Panc1 (cell line): ENCODE data around the gene UBAC1.

Source experiments
- CTCF ChIP-seq: fragments of 450-650 bp; IDR thresholded peaks from 2 replicates; pipeline ENCODE4 v1.5.1; 2017; ENCODE audit warnings: mild to moderate bottlenecking
- POLR2AphosphoS5 ChIP-seq: IDR thresholded peaks from 2 replicates; pipeline ENCODE4 v1.6.1; 2012; ENCODE audit warnings: mild to moderate bottlenecking, low read depth, low read length, moderate library complexity
- REST ChIP-seq, 2 experiments: IDR thresholded peaks; 2 replicates each; pipeline ENCODE4 v1.6.1; 2011 to 2012; ENCODE audit warnings: low read depth in 2 of 2, control low read depth in 1 of 2, low read length in 1 of 2, mild to moderate bottlenecking in 1 of 2, moderate library complexity in 1 of 2; ENCODE audit not compliant: insufficient read depth in 1 of 2
- SIN3A ChIP-seq: IDR thresholded peaks from 2 replicates; pipeline ENCODE4 v1.6.1; 2012; ENCODE audit warnings: low read depth, mild to moderate bottlenecking, low read length, moderate library complexity, borderline replicate concordance; ENCODE audit not compliant: insufficient read depth
- TCF7L2 ChIP-seq: IDR thresholded peaks from 2 replicates; pipeline ENCODE4 v1.6.1; 2011; ENCODE audit warnings: mild to moderate bottlenecking, low read depth, low read length, inconsistent platforms

GRCh38 chr9:135901031-135901758 is 60.0 kb downstream of the UBAC1 start:
- TF ChIP-seq SIN3A (no peak), CTCF (no peak), POLR2AphosphoS5 (no peak), REST (IDR thresholded peaks at IDR 0.05; ENCODE audit: insufficient read depth in 1 of 2, low read depth in 2 of 2, low read length in 1 of 2) (no peak), TCF7L2 (no peak)
